ENCODE measurements around the gene SHC1. TPM values are rescaled to one million over a fixed set of nuclear protein-coding genes. Genes with fewer than 3 reads are reported as not detected.

Gene SHC1
- total RNA-seq, 1 experiment from 2014 or later, result 885 TPM

GRCh38 chr1:155017946-155018316, 47.4 kb upstream of the SHC1 start:
- Mint-ChIP-seq H3K36me3 (ENCODE audit: insufficient read depth, unreplicated experiment) (peaks cover 91% of the 10 kb centered on the region), H3K4me3 (ENCODE audit: unreplicated experiment) (peak overlapping the region; percentile 62)
- intact Hi-C loops (cut with micrococcal nuclease), result loop anchor here (1.0 to 2.0 kb wide), 4 partner anchors 14 to 47 kb away; partner anchors contain the start of gene FLAD1

GRCh38 chr1:155017041-155017945, 46.7 kb upstream of the SHC1 start:
- Mint-ChIP-seq H3K36me3 (ENCODE audit: insufficient read depth, unreplicated experiment) (peaks cover 91% of the 10 kb centered on the region), H3K4me1 (ENCODE audit: insufficient read depth, unreplicated experiment) (peaks cover 78% of the 10 kb centered on the region), H3K27ac (ENCODE audit: low read depth, unreplicated experiment) (peak overlapping the region; percentile 80), H3K4me3 (ENCODE audit: unreplicated experiment) (peak overlapping the region; percentile 62), H3K9me3 (ENCODE audit: unreplicated experiment) (no peaks in the 10 kb centered on the region), H3K27me3 (ENCODE audit: insufficient read depth, unreplicated experiment) (no peaks in the 10 kb centered on the region)
- peak; percentile 100 for TF ChIP-seq CTCF (IDR thresholded peaks at IDR 0.05; ENCODE audit: unreplicated experiment)
- intact Hi-C loops (cut with micrococcal nuclease), result loop anchor here (1.0 to 2.0 kb wide), 4 partner anchors 13 to 46 kb away; partner anchors contain the start of gene FLAD1
- ChIA-PET POLR2A (interaction anchor here (0.6 to 14.0 kb wide), 25 partner anchors 11 to 914 kb away, joined by 3 to 312 read pairs (median 6); partner anchors contain the start of genes ADAM15, CKS1B, DCST1 and DCST2), CTCF (interaction anchor here (0.6 to 14.4 kb wide), 32 partner anchors 9 to 465 kb away, joined by 3 to 390 read pairs (median 4); partner anchors contain the start of genes ADAM15, DCST1, DCST2 and KRTCAP2)
- DNase-seq (ENCODE audit: unreplicated experiment), result peak; percentile 99
- TSS peak; percentile 60 for BruUV-seq (replicated peaks)

More at GRCh38 chr1:155017946-155018316, 47.4 kb upstream of the SHC1 start:
- TF ChIP-seq CTCF (IDR thresholded peaks at IDR 0.05; ENCODE audit: unreplicated experiment), result no peak
- no peaks in the 10 kb centered on the region for H3K27me3 Mint-ChIP-seq (ENCODE audit: insufficient read depth, unreplicated experiment)
- POLR2A ChIA-PET, result interaction anchor here (1.1 to 14.0 kb wide), 17 partner anchors 10 to 81 kb away, joined by 3 to 312 read pairs (median 14); partner anchors contain the start of genes ADAM15, CKS1B, DCST1 and DCST2
- BruUV-seq (replicated peaks), result TSS peak; percentile 6
- H3K27ac Mint-ChIP-seq (ENCODE audit: low read depth, unreplicated experiment), result peak overlapping the region; percentile 80
- peaks cover 78% of the 10 kb centered on the region for H3K4me1 Mint-ChIP-seq (ENCODE audit: insufficient read depth, unreplicated experiment)
- no peaks in the 10 kb centered on the region for H3K9me3 Mint-ChIP-seq (ENCODE audit: unreplicated experiment)
- DNase-seq (ENCODE audit: unreplicated experiment), result no peak
- CTCF ChIA-PET, result interaction anchor here (0.6 to 14.4 kb wide), 25 partner anchors 9 to 465 kb away, joined by 3 to 390 read pairs (median 4); partner anchors contain the start of genes ADAM15, DCST1, DCST2 and LENEP

DNA sequence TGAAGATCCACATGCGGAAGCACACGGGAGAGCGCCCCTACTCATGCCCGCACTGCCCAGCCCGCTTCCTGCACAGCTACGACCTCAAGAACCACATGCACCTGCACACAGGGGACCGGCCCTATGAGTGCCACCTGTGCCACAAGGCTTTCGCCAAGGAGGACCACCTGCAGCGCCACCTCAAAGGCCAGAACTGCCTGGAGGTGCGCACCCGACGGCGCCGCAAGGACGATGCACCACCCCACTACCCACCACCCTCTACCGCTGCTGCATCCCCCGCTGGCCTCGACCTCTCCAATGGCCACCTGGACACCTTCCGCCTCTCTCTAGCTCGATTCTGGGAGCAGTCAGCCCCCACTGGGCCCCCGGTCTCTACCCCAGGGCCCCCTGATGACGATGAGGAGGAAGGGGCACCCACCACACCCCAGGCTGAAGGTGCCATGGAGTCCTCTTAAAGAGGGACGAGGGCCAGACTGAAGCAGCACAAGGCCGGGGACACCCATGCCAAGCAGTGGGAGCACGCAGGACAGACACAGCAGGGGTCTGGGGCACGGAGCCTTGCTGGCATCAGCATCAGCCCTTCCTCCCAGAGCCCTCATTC, 45.8 kb upstream of the SHC1 start:
- BruUV-seq (replicated peaks), result no TSS peak
- H3K4me3 Mint-ChIP-seq (ENCODE audit: unreplicated experiment), result peak overlapping the region; percentile 62
- no peak for TF ChIP-seq CTCF (IDR thresholded peaks at IDR 0.05; ENCODE audit: unreplicated experiment)
- H3K36me3 Mint-ChIP-seq (ENCODE audit: insufficient read depth, unreplicated experiment), result peaks cover 88% of the 10 kb centered on the region
- CTCF ChIA-PET, result interaction anchor here (0.7 to 14.4 kb wide), 17 partner anchors 9 to 156 kb away, joined by 3 to 390 read pairs (median 7); partner anchors contain the start of genes ADAM15, KRTCAP2, PMVK and PYGO2
- no peaks in the 10 kb centered on the region for H3K9me3 Mint-ChIP-seq (ENCODE audit: unreplicated experiment)
- peaks cover 77% of the 10 kb centered on the region for H3K4me1 Mint-ChIP-seq (ENCODE audit: insufficient read depth, unreplicated experiment)
- DNase-seq (ENCODE audit: unreplicated experiment), result no peak
- peak overlapping the region; percentile 80 for H3K27ac Mint-ChIP-seq (ENCODE audit: low read depth, unreplicated experiment)
- intact Hi-C loops (cut with micrococcal nuclease), result loop anchor here (2.0 kb wide), 1 partner anchor 22 kb away; no protein-coding TSS in a partner anchor
- no peaks in the 10 kb centered on the region for H3K27me3 Mint-ChIP-seq (ENCODE audit: insufficient read depth, unreplicated experiment)
- POLR2A ChIA-PET, result interaction anchor here (0.6 to 14.0 kb wide), 21 partner anchors 12 to 915 kb away, joined by 3 to 312 read pairs (median 11); partner anchors contain the start of genes ADAM15, CKS1B, DCST1 and DCST2
